Stomach (tissue), 4 donors: Measurements from ENCODE around the gene PKHD1.

ENCODE experiments used
- POLR2A ChIP-seq, 4 donors: fragments of 450-650 bp; IDR thresholded peaks; one replicate each; pipeline ENCODE4 v1.6.1; 2016; ENCODE audit warnings: antibody characterized with exemption in 4 of 4, control low read depth in 2 of 4, mild to moderate bottlenecking in 1 of 4, moderate library complexity in 1 of 4
- POLR2AphosphoS5 ChIP-seq, 3 donors: sonication (generic); formaldehyde crosslinking; IDR thresholded peaks; one replicate each; pipeline ENCODE4 v1.6.1; 2016; ENCODE audit warnings: antibody characterized with exemption in 3 of 3
- TF ChIP-seq, protein P1 (sequence below), 7 experiments: fragments of 450-650 bp in 4 of 7; fragments of 200-600 bp in 3 of 7; sonication (generic) in 3 of 7; IDR thresholded peaks; one replicate each; pipeline ENCODE4 v1.5.1; 2016 to 2019; ENCODE audit warnings: antibody characterized with exemption in 7 of 7, control low read depth in 2 of 7, mild to moderate bottlenecking in 1 of 7

DNA sequence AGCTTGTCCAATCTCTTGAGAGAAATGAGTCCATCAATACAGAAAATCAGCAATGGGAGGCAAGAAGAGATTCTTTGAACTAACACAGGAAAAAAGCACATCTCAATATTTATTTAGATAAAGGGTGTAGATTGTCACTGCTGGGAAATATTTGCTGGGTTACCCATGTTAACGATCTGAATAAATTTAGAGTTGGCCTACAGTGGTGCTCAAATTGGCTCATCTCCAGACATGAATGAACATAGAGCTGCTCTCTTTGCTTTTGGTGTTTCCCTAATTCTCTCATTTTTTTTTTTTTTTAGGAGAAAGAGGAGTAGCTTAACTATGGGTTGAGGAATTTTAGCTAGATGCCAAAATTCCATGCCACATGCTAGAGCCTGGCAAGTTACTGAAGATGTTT lies 471.2 kb downstream of the PKHD1 start:
- TF ChIP-seq, protein P1, sequence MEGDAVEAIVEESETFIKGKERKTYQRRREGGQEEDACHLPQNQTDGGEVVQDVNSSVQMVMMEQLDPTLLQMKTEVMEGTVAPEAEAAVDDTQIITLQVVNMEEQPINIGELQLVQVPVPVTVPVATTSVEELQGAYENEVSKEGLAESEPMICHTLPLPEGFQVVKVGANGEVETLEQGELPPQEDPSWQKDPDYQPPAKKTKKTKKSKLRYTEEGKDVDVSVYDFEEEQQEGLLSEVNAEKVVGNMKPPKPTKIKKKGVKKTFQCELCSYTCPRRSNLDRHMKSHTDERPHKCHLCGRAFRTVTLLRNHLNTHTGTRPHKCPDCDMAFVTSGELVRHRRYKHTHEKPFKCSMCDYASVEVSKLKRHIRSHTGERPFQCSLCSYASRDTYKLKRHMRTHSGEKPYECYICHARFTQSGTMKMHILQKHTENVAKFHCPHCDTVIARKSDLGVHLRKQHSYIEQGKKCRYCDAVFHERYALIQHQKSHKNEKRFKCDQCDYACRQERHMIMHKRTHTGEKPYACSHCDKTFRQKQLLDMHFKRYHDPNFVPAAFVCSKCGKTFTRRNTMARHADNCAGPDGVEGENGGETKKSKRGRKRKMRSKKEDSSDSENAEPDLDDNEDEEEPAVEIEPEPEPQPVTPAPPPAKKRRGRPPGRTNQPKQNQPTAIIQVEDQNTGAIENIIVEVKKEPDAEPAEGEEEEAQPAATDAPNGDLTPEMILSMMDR (IDR thresholded peaks at IDR 0.05) = no peak
- TF ChIP-seq POLR2A (IDR thresholded peaks at IDR 0.05) (no peak), POLR2AphosphoS5 (IDR thresholded peaks at IDR 0.05) (no peak)
